Hepatocyte (in vitro differentiated cells): Measurements from ENCODE around the gene PCP4.

ENCODE experiments used
- EZH2 ChIP-seq: fragments of 200-600 bp; sonication (generic); IDR thresholded peaks from 2 replicates; pipeline ENCODE4 v1.6.1; 2016; ENCODE audit warnings: antibody characterized with exemption, mild to moderate bottlenecking, borderline replicate concordance
- TF ChIP-seq, protein P1 (sequence below): fragments of 200-600 bp; sonication (generic); IDR thresholded peaks from 2 replicates; pipeline ENCODE4 v1.5.1; 2016; ENCODE audit warnings: antibody characterized with exemption, mild to moderate bottlenecking; ENCODE audit not compliant: poor library complexity

- TF ChIP-seq, protein P1, sequence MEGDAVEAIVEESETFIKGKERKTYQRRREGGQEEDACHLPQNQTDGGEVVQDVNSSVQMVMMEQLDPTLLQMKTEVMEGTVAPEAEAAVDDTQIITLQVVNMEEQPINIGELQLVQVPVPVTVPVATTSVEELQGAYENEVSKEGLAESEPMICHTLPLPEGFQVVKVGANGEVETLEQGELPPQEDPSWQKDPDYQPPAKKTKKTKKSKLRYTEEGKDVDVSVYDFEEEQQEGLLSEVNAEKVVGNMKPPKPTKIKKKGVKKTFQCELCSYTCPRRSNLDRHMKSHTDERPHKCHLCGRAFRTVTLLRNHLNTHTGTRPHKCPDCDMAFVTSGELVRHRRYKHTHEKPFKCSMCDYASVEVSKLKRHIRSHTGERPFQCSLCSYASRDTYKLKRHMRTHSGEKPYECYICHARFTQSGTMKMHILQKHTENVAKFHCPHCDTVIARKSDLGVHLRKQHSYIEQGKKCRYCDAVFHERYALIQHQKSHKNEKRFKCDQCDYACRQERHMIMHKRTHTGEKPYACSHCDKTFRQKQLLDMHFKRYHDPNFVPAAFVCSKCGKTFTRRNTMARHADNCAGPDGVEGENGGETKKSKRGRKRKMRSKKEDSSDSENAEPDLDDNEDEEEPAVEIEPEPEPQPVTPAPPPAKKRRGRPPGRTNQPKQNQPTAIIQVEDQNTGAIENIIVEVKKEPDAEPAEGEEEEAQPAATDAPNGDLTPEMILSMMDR: no peak
- TF ChIP-seq EZH2: no peak
These were observed 16.1 kb upstream of the PCP4 start for GRCh38 chr21:39851002-39851618.
